ENCODE measurements around the gene GSC2.

GSC2 gene

GRCh38 chr22:19194766-19195536 lies 44.9 kb upstream of the GSC2 start:
- DNase-seq (ENCODE audit: low spot score), result no peak
- no peak for TF ChIP-seq CTCF (IDR thresholded peaks at IDR 0.05; ENCODE audit: extremely low read depth, missing control alignments)

- no peak for DNase-seq (ENCODE audit: low spot score)
- TF ChIP-seq CTCF (IDR thresholded peaks at IDR 0.05; ENCODE audit: extremely low read depth, missing control alignments), result no peak
These were observed 43.8 kb upstream of the GSC2 start for GRCh38 chr22:19193879-19194278.

GRCh38 chr22:19187716-19188563 lies 37.8 kb upstream of the GSC2 start:
- no peak for DNase-seq (ENCODE audit: low spot score)
- TF ChIP-seq CTCF (IDR thresholded peaks at IDR 0.05; ENCODE audit: extremely low read depth, missing control alignments), result no peak

GRCh38 chr22:19184276-19184997 lies 34.3 kb upstream of the GSC2 start:
- DNase-seq (ENCODE audit: low spot score), result no peak
- no peak for TF ChIP-seq CTCF (IDR thresholded peaks at IDR 0.05; ENCODE audit: extremely low read depth, missing control alignments)

GRCh38 chr22:19183216-19183615 lies 33.1 kb upstream of the GSC2 start:
- DNase-seq (ENCODE audit: low spot score), result no peak
- no peak for TF ChIP-seq CTCF (IDR thresholded peaks at IDR 0.05; ENCODE audit: extremely low read depth, missing control alignments)

- DNase-seq (ENCODE audit: low spot score), result no peak
- TF ChIP-seq CTCF (IDR thresholded peaks at IDR 0.05; ENCODE audit: extremely low read depth, missing control alignments), result no peak
These were observed 32.5 kb upstream of the GSC2 start for GRCh38 chr22:19182472-19183157.
